GM18868 (cell line): ENCODE data around the gene PTPN4.

Experiments
- ATAC-seq: cut with Tn5 transposase; IDR thresholded peaks from one replicate; pipeline ENCODE4 v1.9.1; 2021; ENCODE audit warnings: mild to moderate bottlenecking, moderate library complexity; ENCODE audit not compliant: unreplicated experiment

Gene PTPN4

GRCh38 chr2:119846021-119846420 is 86.3 kb downstream of the PTPN4 start:
- ATAC-seq: no peak

- no peak for ATAC-seq
Observed at GRCh38 chr2:119849838-119850565, 90.3 kb downstream of the PTPN4 start.

GRCh38 chr2:119852214-119852613 is 92.5 kb downstream of the PTPN4 start:
- no peak for ATAC-seq

DNA sequence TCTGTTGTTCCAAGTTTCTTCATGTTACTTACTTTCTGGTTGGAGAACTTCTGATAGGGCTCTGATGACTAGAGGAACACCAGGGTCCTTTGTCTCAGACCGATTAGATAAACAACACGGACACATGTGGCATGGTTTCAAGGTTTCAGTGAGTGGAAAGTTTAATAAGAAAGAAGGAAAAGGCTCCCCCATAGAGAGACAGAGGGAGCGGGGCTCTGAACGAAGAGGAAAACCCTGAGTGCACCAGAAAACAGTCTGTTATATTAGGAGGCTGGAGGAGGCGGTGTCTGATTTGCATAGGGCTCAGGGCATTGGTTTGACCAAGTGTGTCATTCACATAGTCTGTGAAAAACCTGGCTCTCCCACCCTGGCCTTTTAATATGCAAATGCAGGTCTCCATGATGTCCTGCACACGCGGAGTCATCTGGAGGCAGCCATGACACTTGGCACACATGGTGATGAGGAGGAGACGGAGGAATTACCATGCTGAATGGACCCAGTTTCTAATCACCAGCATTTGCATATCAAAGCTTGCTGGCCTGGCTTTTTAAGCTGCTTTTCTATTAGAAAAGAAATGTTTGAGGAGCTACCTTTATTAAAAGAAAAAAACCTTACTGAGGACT is 94.2 kb downstream of the PTPN4 start:
- no peak for ATAC-seq

- ATAC-seq: no peak
Observed at GRCh38 chr2:119856469-119856901, 96.8 kb downstream of the PTPN4 start.

- ATAC-seq: no peak
Observed at GRCh38 chr2:119857742-119858141, 98.0 kb downstream of the PTPN4 start.

DNA sequence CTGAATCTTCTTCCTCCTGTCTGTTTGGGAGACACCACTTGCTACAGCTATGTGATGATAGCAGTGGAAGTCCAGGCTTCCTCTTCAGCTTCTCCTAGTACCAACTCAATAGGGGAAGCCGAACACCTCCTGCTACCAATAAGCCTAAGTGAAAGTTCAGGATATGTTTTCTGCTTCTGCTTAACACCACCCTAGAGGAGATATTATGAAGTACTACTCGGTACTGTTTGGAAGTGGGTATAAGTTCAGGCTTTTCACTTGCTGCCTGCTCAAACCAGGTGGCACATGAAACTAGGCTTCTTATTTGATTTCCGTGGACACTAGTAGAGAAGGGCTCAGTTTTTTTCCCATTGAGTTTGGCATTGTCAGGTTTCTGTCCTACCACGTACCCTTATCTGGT is 99.8 kb downstream of the PTPN4 start:
- no peak for ATAC-seq

DNA sequence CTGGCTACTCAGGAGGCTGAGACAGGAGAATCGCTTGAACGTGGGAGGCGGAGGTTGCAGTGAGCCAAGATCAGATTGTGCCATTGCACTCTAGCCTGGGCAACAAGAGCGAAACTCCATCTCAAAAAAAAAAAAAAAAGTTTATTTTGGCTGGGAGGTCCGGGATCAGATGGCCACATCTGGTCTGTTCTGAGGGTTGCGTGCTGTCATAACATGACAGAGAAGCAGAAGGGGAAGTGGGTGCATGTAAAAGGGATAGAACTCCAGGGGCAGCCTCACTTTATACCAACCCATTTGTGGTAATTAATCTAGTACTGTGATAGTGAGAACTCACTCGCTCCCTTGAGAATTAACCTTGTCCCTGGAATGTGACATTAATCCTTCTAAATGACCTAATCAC is 101.2 kb downstream of the PTPN4 start:
- peak; percentile 42 for ATAC-seq

GRCh38 chr2:119862127-119862889 is 102.6 kb downstream of the PTPN4 start:
- ATAC-seq: peak; percentile 89

DNA sequence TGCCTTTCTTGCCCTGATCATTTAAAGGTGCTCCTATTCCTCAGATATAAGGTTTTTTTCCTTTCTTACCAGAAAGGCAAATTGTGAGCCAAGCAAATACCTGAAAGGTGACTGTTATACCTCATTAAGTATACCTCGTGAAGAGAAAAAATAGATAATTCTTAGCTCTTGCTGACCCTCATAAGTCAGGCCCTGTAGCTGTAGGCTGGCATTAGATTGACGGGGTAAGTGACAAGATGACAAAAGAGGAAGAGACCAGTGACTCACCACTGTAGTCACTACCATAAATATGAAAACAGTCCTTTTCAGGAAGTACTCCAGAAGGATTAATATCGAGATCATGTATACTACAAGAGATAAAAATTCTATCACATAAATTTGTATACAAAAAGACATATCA is 104.6 kb downstream of the PTPN4 start:
- ATAC-seq: peak; percentile 46

DNA sequence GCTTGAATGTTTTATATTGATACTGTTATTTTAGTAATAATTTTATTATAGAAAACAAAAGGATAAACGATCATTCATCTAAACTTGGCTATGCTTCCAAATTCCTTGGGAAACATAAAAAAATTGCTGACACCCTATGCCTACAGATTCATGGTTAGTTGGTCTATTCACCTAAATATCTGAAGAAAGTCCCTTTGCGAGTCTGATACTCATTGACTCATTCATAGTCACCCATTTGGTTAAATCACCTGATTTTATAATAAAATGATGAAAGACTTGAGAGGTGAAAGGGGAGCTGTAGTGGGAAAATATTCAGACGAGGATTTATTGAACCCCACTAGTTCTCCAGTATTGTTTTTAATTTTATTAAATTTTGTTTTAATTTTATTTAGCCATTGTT is 112.0 kb downstream of the PTPN4 start:
- no peak for ATAC-seq

- ATAC-seq: no peak
Observed at GRCh38 chr2:119873350-119874315, 113.9 kb downstream of the PTPN4 start.

GRCh38 chr2:119879502-119879901 is 119.8 kb downstream of the PTPN4 start:
- ATAC-seq: no peak

GRCh38 chr2:119888680-119889079 is 129.0 kb downstream of the PTPN4 start:
- no peak for ATAC-seq

DNA sequence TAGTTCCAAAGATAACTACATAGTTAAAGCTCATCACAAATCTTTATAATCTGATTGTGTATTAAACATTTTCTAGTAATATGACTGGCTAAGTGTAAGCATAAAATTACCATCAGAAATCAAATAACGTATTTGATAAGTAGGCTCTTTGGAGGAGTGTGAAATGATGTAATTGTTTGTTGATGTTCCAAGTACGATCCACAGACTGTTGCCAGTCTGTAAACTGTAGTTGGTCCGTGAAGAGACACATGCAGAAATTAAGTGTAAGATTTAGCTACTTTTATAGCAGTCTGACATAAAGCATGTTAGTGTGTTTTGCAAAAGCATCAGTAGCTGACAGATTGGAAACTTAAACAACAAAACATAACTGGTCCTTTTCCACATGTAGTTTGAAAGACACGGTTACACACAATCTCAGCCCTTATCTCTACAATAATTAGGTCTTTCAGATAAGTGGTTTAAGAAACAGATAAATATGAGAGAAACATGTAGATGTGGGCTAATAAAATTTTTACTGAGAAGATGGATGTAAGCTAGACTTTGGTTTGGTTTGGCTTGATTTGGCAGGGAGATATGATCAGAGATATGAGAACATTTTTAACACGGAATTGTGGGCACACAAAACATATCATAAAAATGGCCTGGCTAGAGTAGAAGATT is 138.1 kb downstream of the PTPN4 start:
- ATAC-seq: no peak

GRCh38 chr2:119901013-119901412 is 141.3 kb downstream of the PTPN4 start:
- ATAC-seq: no peak

DNA sequence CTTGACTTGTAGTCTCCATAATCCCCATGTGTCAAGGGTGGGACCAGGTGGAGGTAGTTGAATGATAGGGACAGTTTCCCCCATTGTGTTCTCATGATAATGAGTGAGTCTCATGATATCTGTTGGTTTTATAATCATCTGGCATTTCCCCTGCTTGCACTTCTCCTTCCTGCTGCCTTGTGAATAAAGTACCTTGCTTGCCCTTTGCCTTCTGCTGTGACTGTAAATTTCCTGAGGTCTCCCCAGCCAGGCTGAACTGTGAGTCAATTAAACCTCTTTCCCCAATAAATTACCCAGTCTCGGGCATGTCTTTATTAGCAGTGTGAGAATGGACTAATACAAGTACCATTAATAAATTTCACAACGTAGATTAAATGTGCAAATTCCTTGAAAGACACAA is 150.8 kb downstream of the PTPN4 start:
- ATAC-seq: no peak

- no peak for ATAC-seq
Observed at GRCh38 chr2:119914266-119914665, 154.5 kb downstream of the PTPN4 start.

GRCh38 chr2:119921825-119922224 is 162.1 kb downstream of the PTPN4 start:
- no peak for ATAC-seq

DNA sequence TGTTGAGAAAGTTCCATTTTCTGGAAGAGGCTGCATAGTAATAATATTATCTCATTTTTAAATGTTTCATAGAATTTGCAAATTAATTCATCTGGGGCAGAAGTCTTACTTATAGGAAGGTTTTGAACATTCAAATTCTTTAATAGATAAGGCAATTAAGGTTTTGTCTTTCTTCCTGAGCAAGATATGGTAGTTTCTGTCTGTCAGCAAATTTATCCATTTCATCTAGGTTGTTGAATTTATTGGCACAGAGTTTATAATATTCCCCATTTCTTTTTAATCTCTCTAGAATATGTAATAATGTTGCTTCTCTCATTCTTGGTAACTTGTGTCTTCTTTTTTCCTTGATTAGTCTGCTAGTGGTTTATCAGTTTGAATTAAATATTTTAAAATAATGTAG is 163.0 kb downstream of the PTPN4 start:
- ATAC-seq: no peak
